H1 (cell line): ENCODE measurements around the gene NXT1. TPM values are rescaled to one million over a fixed set of nuclear protein-coding genes. Genes with fewer than 3 reads are reported as not detected.

Experiments used
- GABPA ChIP-seq: IDR thresholded peaks from 2 replicates; pipeline ENCODE4 v1.6.1; 2011; ENCODE audit warnings: mild to moderate bottlenecking, low read length, moderate library complexity, borderline replicate concordance; ENCODE audit not compliant: insufficient read depth
- SP4 ChIP-seq: IDR thresholded peaks from 2 replicates; pipeline ENCODE4 v1.6.1; 2012; ENCODE audit warnings: low read length, inconsistent platforms
- USF2 ChIP-seq: IDR thresholded peaks from 2 replicates; pipeline ENCODE4 v1.6.1; 2011; ENCODE audit warnings: low read length, improper control_type of control experiment
- polyA plus RNA-seq, 7 experiments: library from polyadenylated mRNA; depleted of rRNA in 3 of 7; stranded (reverse) in 5 of 7; unstranded in 2 of 7; fragments of >200 nt in 5 of 7; fragments of 200-250 nt in 2 of 7; gene quantifications; 1 replicate in 5 of 7; 2 replicates in 1 of 7; 4 replicates in 1 of 7; pipeline versions ENCODE4 v1.2.1 to v1.2.3, GENCODE V29; 2011 to 2013; ENCODE audit warnings: missing spikeins in 2 of 7, mixed read lengths in 2 of 7
- total RNA-seq: library from RNA; stranded (reverse); fragmentation: NEBNext Ultra II Directional; extraction: Animal tissue kit (Norgen Biotek cat#: 25700); gene quantifications from 2 replicates; pipeline ENCODE4 v1.2.1, GENCODE V29; 2021

Gene NXT1
- total and polyA plus RNA-seq, 2 of the 8 experiments (the other 6 are each of a cell fraction or from before 2014, with no cell fraction given), result 23.1 to 26.5 TPM

- TF ChIP-seq USF2 (no peak), GABPA (no peak), SP4 (no peak)
Observed at GRCh38 chr20:23317081-23317480, 33.5 kb upstream of the NXT1 start (continued).
